HG03108 (cell line): ENCODE results near the gene WDR31.
A peak's percentile ranks its signal among the peaks of the same experiment; 100 is the strongest.
"Not testable (repeated sequence)": the region's sequence is repeated elsewhere in the genome, so short reads cannot be mapped to it uniquely, and the experiment has no call there.

Experiments used
- ATAC-seq: cut with Tn5 transposase; IDR thresholded peaks from one replicate; pipeline ENCODE4 v1.9.1; 2021; ENCODE audit warnings: moderate library complexity; ENCODE audit not compliant: unreplicated experiment

WDR31 gene

GRCh38 chr9:113368982-113369854 lies 29.1 kb upstream of the WDR31 start:
- ATAC-seq, result no peak

- ATAC-seq, result no peak
Observed at GRCh38 chr9:113368348-113368981, 28.4 kb upstream of the WDR31 start.

- not testable (repeated sequence) for ATAC-seq
Observed at GRCh38 chr9:113365652-113366051, 25.6 kb upstream of the WDR31 start.

GRCh38 chr9:113364951-113365350 lies 24.9 kb upstream of the WDR31 start:
- ATAC-seq, result no peak

- ATAC-seq, result no peak
Observed at GRCh38 chr9:113363336-113363735, 23.3 kb upstream of the WDR31 start.

DNA sequence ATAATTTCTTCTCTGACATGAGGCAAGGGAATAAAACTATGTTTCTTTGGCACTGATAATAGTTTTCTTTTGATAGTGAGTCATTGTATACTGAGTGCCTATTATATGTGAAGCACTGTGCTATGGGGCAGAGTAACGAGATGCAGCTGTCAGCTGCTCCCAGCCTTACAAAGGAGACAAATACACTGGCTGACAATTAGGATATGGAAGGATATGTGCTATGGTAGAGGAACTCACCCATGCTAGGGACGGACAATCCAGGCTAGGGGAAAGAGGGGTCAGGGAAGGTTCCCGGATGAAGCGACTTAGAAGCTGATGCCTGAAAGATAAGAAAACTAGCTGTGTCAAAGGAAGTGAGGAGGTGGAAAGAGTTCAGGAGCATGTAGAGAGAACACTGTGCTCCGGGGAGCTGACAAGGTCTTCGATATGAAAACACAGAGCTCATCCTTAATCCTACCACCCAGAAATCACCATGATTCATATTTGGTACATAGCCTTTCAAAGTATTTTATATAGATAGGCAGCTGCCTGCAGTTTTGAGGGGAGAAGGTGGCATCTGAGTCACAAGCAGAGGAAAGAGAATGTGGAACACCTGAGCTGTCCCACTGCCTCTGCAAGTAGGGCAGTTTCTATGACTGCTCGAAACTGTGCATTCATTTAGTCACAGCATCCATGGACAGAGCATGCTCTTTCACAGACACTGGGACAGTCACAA lies 21.4 kb upstream of the WDR31 start:
- ATAC-seq, result no peak

GRCh38 chr9:113360242-113360842 lies 20.3 kb upstream of the WDR31 start:
- no peak for ATAC-seq

GRCh38 chr9:113359385-113359784 lies 19.3 kb upstream of the WDR31 start:
- ATAC-seq, result no peak

- ATAC-seq, result no peak
Observed at GRCh38 chr9:113356686-113357292, 16.7 kb upstream of the WDR31 start.

- ATAC-seq, result no peak
Observed at GRCh38 chr9:113355040-113355596, 15.0 kb upstream of the WDR31 start.

DNA sequence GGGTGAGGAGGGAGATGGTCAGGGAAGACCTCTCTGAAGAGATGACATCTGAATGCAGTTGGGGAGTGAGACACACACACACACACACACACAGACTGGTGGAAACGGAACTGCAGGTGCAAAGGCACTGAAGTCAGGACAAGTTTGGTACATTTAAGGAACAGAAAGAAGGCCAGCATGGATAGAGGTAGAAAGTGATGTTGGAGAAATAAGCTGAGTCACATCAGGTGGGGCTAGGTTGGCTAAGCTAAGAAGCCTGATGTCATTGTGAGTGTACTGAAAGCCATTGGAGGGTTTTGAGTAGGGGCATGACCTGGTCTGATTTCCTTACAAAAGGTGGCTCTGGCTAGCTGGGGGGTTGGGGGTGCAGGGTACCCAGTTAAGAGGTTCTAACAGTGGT lies 12.3 kb upstream of the WDR31 start:
- ATAC-seq, result no peak

DNA sequence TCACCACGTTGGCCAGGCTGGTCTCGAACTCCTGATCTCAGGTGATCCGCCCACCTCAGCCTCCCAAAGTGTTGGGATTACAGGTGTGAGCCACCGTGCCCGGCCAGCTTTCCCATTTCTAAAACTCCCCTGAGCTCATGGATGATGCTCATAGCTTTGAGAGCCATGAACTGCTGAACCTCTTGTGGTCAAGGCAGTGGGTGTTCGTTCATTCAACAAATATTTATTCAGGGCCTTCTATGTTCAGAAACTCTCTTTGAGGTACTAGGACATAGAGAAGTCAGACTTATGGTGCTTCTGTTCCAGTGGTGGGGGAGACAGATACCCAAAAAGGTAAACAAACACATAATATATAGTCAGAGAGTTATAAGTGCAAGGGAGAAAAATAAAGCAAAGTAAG lies 11.9 kb upstream of the WDR31 start:
- ATAC-seq, result no peak

DNA sequence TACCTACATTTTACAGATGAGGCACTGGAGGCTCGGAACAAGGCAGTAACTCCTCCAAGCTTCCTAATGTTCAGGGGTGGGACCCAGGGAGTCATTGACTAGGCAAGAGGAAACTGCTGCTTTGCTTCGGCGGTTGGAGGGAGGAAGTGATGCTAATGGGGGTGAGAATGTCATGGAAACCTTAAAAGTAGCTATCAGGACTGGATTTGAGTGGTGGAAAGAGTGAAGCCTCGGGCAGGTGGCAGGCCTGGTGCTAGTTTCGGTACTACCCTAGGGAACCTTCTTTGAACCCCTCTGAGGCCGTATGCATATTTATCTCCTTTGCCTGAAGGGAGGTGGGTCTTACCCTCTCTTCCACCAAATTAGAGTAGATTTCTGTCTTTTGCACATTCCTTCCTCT lies 10.9 kb upstream of the WDR31 start:
- no peak for ATAC-seq

- no peak for ATAC-seq
Observed at GRCh38 chr9:113350107-113350661, 10.1 kb upstream of the WDR31 start.

DNA sequence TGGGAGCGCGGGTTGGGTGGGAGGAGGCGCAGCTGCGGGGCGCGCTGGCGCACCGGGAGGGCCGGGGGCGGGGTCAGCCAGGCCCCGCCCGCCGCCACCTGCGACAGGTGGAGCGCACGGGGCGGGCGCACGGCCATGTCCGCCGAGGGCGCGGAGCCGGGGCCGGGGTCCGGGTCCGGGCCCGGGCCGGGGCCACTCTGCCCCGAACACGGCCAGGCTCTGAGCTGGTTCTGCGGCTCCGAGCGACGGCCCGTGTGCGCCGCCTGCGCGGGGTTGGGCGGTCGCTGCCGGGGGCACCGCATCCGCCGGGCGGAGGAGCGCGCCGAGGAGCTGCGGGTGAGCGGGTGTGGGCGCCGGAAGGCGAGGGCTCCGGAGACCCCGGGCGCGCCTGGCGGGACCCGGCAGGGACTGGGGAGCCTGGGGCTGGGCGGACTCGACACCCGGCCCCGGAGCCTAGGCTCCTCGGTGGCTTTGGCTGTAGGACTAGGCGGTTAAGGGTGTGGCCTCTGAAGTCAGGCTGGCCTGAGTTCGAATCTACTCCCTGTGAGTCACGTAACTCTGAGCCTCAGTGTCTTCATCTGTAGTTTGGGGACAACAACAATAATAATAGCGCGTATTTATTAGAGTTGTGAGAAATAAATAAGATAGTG lies 9.5 kb upstream of the WDR31 start, which contains the start of gene BSPRY:
Gene BSPRY, plus strand, starts transcription at position 97 of the 650 bp plus-strand sequence. Its CDS starts 39 bp downstream, at position 136.
- peak; percentile 35 for ATAC-seq

GRCh38 chr9:113349066-113349444 lies 9.0 kb upstream of the WDR31 start:
- no peak for ATAC-seq

GRCh38 chr9:113348437-113348836 lies 8.4 kb upstream of the WDR31 start:
- ATAC-seq, result no peak

GRCh38 chr9:113345671-113346070 lies 5.6 kb upstream of the WDR31 start:
- ATAC-seq, result no peak

GRCh38 chr9:113345190-113345589 lies 5.1 kb upstream of the WDR31 start:
- no peak for ATAC-seq
